DMS 273 (cell line): ENCODE data around the gene ATPAF1.

ENCODE experiments used
- DNase-seq: peaks from one replicate; lab custom pipeline; 2025; ENCODE audit not compliant: unreplicated experiment; lab: John Stamatoyannopoulos, UW

The ATPAF1 gene

GRCh38 chr1:46594063-46594462 is 74.1 kb downstream of the ATPAF1 start:
- no peak for DNase-seq

GRCh38 chr1:46592823-46593222 is 75.3 kb downstream of the ATPAF1 start:
- no peak for DNase-seq

- no peak for DNase-seq
These were observed 78.6 kb downstream of the ATPAF1 start for GRCh38 chr1:46589529-46589928.

- no peak for DNase-seq
These were observed 81.1 kb downstream of the ATPAF1 start for GRCh38 chr1:46587069-46587468.

GRCh38 chr1:46585312-46585938 is 82.7 kb downstream of the ATPAF1 start:
- no peak for DNase-seq

- no peak for DNase-seq
These were observed 84.7 kb downstream of the ATPAF1 start for GRCh38 chr1:46583494-46583893.

GRCh38 chr1:46582972-46583371 is 85.2 kb downstream of the ATPAF1 start:
- DNase-seq = no peak
